Gastroesophageal sphincter (tissue), 4 donors: Measurements from ENCODE around the gene PIK3R1. TPM values are rescaled to one million over a fixed set of nuclear protein-coding genes. Genes with fewer than 3 reads are reported as not detected.

ENCODE experiments used
- ATAC-seq: fragments of 150-250 bp; one replicate; pipeline ENCODE4 v1.9.1; 2016; ENCODE audit warnings: mild to moderate bottlenecking, moderate library complexity
- H3K27ac ChIP-seq, 4 donors: fragments of 200-600 bp; sonication (generic) in 3 of 4; 1 replicate in 3 of 4; 2 replicates in 1 of 4; pipeline ENCODE4 v1.5.1; 2016 to 2019
- H3K27me3 ChIP-seq: fragments of 200-600 bp; sonication (generic); one replicate; pipeline ENCODE4 v1.5.1; 2019
- H3K36me3 ChIP-seq, 2 donors: fragments of 200-600 bp; sonication (generic); one replicate each; pipeline ENCODE4 v1.5.1; 2019; ENCODE audit warnings: control low read depth in 1 of 2
- H3K4me1 ChIP-seq, 3 donors: fragments of 200-600 bp; sonication (generic); 1 replicate in 2 of 3; 2 replicates in 1 of 3; pipeline ENCODE4 v1.5.1; 2016 to 2019; ENCODE audit warnings: control low read depth in 2 of 3
- H3K4me3 ChIP-seq, 2 donors: fragments of 200-600 bp; sonication (generic); one replicate each; pipeline ENCODE4 v1.5.1; 2019; ENCODE audit warnings: mild to moderate bottlenecking in 1 of 2, moderate library complexity in 1 of 2
- H3K9me3 ChIP-seq, 3 donors: fragments of 200-600 bp; sonication (generic); one replicate each; pipeline ENCODE4 v1.5.1; 2017 to 2019; ENCODE audit warnings: control low read depth in 2 of 3
- CTCF ChIP-seq, 4 experiments: fragments of 200-600 bp in 2 of 4; fragments of 450-650 bp in 2 of 4; sonication (generic) in 1 of 4; IDR thresholded peaks; one replicate each; pipeline ENCODE4 v1.5.1; 2017 to 2019; ENCODE audit warnings: antibody characterized with exemption in 4 of 4, mild to moderate bottlenecking in 2 of 4, moderate library complexity in 2 of 4
- EP300 ChIP-seq: sonication (generic); formaldehyde crosslinking; IDR thresholded peaks from one replicate; pipeline ENCODE4 v1.6.1; 2017; ENCODE audit warnings: antibody characterized with exemption, mild to moderate bottlenecking
- POLR2A ChIP-seq, 2 donors: fragments of 450-650 bp; IDR thresholded peaks; one replicate each; pipeline ENCODE4 v1.6.1; 2017; ENCODE audit warnings: antibody characterized with exemption in 2 of 2, mild to moderate bottlenecking in 2 of 2, moderate library complexity in 1 of 2
- POLR2AphosphoS5 ChIP-seq: sonication (generic); formaldehyde crosslinking; IDR thresholded peaks from one replicate; pipeline ENCODE4 v1.6.1; 2017; ENCODE audit warnings: antibody characterized with exemption
- WGBS, 2 donors: methylation state at CpG; one replicate each; pipeline ENCODE4 v1.1.5; 2018; ENCODE audit warnings: low coverage in 1 of 2; 5-methylcytosine and 5-hydroxymethylcytosine counted together
- total RNA-seq, 4 donors: library from RNA; depleted of rRNA; stranded (reverse); fragments of >200 nt; gene quantifications; one replicate each; pipeline ENCODE4 v1.1.0, GENCODE V29; 2016

PIK3R1 gene
- total RNA-seq, 4 donors from 2014 or later: 188 to 403 (median 312) TPM

GRCh38 chr5:68181039-68181599 is 34.4 kb upstream of the PIK3R1 start:
- Histone ChIP-seq H3K9me3 (no peaks in the 10 kb centered on the region), H3K4me3 (no peak overlapping the region), H3K4me1 (no peaks in the 10 kb centered on the region), H3K27ac (no peak overlapping the region), H3K36me3 (no peaks in the 10 kb centered on the region), H3K27me3 (no peaks in the 10 kb centered on the region)
- TF ChIP-seq EP300 (no peak), POLR2AphosphoS5 (no peak)
- no peak for ATAC-seq
- WGBS, 2 donors: 93 to 94% methylated on average over 2 to 3 of the region's 3 CpGs

- 100% methylated on average over 1 of the region's 2 CpGs; no CpG with 5 or more reads in 1 of the 2 donors for WGBS, 2 donors
- ATAC-seq: no peak
- no peak overlapping the region for H3K27ac ChIP-seq
- H3K36me3 ChIP-seq: no peaks in the 10 kb centered on the region
- TF ChIP-seq EP300 (no peak), POLR2AphosphoS5 (no peak), POLR2A (IDR thresholded peaks at IDR 0.05) (no peak), CTCF (IDR thresholded peaks at IDR 0.05) (no peak)
- no peaks in the 10 kb centered on the region for H3K27me3 ChIP-seq
- H3K4me3 ChIP-seq: no peak overlapping the region
- peaks cover 0 to 6% (median 0%) of the 10 kb centered on the region in 3 donors for H3K4me1 ChIP-seq
- H3K9me3 ChIP-seq: no peaks in the 10 kb centered on the region
Observed at GRCh38 chr5:68182094-68182493, 33.5 kb upstream of the PIK3R1 start.

GRCh38 chr5:68182534-68182933 is 33.0 kb upstream of the PIK3R1 start:
- Histone ChIP-seq H3K9me3 (no peaks in the 10 kb centered on the region), H3K27ac (no peak overlapping the region), H3K4me3 (no peak overlapping the region), H3K4me1 (peaks cover 0 to 10% (median 0%) of the 10 kb centered on the region in 3 donors), H3K36me3 (no peaks in the 10 kb centered on the region), H3K27me3 (no peaks in the 10 kb centered on the region)
- no peak for ATAC-seq
- WGBS, 2 donors: 40% methylated on average over 1 of the region's 3 CpGs; no CpG with 5 or more reads in 1 of the 2 donors
- TF ChIP-seq POLR2AphosphoS5 (no peak), POLR2A (IDR thresholded peaks at IDR 0.05) (no peak), CTCF (IDR thresholded peaks at IDR 0.05) (no peak), EP300 (no peak)

GRCh38 chr5:68187268-68188055 is 28.1 kb upstream of the PIK3R1 start:
- peak overlapping the region in 1 of 2 donors; percentile 39 for H3K4me3 ChIP-seq
- ATAC-seq: peak; percentile 61

More at GRCh38 chr5:68187268-68188055, 28.1 kb upstream of the PIK3R1 start:
- H3K4me1 ChIP-seq: peaks cover 0 to 16% (median 0%) of the 10 kb centered on the region in 3 donors
- H3K36me3 ChIP-seq: no peaks in the 10 kb centered on the region
- peak overlapping the region; percentile 22 to 84 (median 81) for H3K27ac ChIP-seq
- H3K27me3 ChIP-seq: no peaks in the 10 kb centered on the region
- no peak for TF ChIP-seq POLR2AphosphoS5
- TF ChIP-seq EP300: no peak
- TF ChIP-seq POLR2A (IDR thresholded peaks at IDR 0.05): no peak
- no peak for TF ChIP-seq CTCF (IDR thresholded peaks at IDR 0.05)
- WGBS, 2 donors: 3 to 22% methylated on average over 5 to 11 of the region's 34 CpGs
- no peaks in the 10 kb centered on the region for H3K9me3 ChIP-seq
